NT2/D1 (cell line): ENCODE data around the gene RAB34.

Experiments
- SUZ12 ChIP-seq: IDR thresholded peaks from 2 replicates; pipeline ENCODE4 v1.6.1; 2011; ENCODE audit not compliant: insufficient read length, insufficient read depth; ENCODE audit errors: extremely low read depth
- YY1 ChIP-seq: IDR thresholded peaks from 2 replicates; pipeline ENCODE4 v1.6.1; 2011; ENCODE audit not compliant: insufficient read length, insufficient read depth
- ZNF274 ChIP-seq: IDR thresholded peaks from 2 replicates; pipeline ENCODE4 v1.6.1; 2011; ENCODE audit warnings: mild to moderate bottlenecking, low read depth, low read length

DNA sequence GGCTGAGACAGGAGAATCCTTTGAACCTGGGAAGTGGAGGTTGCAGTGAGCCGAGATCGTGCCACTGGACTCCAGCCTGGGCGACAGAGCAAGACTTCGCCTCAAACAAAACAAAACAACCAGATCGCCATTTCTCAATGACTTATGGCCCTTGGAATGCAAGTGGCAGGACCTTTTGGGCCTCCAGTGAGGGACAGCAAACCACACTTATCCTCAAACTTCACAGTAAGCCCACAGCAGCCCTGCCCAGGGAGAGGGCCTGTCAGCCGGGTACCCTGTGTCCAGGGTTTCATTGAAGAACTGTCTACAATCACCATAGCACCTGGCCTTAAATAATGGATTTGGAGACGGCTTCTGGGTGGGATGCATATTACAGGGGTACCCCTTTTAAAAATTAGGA is 37.8 kb upstream of the RAB34 start:
- TF ChIP-seq ZNF274 (no peak), YY1 (no peak), SUZ12 (no peak)
